HL-60/S4 treated with retinoic acid at 250 ng/mL for 4 days and 3 days (cell line): ENCODE results near the gene DCAF15.

Source experiments
- in situ Hi-C: fragments of 300-500 bp; cut with MboI; formaldehyde crosslinking; loops from 2 replicates; pipeline ENCODE4 v1.7.0; 2022; ENCODE audit warnings: low sequenced_read_pairs

The DCAF15 gene

DNA sequence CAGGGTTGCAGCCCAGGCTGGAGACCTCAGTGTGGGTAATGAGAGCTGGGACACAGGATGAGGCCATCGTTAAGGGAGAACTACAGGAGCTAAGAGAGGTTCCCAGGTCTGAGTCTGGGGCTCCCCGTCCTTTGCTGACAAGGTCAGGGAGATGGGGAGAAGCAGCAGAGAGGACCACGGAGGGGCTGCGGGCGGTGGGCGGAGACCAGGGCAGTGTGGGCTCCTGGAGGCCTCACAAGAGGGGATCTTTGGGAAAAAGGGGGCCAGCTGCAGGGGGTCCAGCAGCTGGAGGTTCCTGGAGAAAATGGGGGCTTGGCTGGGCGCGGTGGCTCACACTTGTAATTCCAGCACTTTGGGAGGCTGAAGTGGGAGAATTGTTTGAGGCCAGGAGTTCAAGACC, 37.8 kb downstream of the DCAF15 start:
- in situ Hi-C loops = no loop called here

DNA sequence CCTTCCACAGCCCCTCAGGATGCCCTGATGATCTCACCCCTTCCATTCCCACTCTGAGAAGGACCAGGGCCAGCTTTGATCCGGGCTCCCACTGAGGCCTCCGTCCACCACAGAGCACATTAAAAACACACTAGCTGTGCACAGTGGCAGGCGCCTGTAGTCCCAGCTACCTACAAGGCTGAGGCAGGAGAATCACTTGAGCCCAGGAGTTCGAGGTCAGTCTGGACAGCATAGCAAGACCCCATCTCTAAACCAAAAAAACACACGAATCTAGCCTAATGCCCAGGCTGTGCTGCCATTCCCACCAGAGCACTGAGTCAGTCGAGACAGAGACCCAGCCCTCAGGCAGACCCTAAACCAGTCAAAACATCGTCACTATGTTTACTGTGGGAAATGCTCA, 39.7 kb downstream of the DCAF15 start:
- in situ Hi-C loops = no loop called here

DNA sequence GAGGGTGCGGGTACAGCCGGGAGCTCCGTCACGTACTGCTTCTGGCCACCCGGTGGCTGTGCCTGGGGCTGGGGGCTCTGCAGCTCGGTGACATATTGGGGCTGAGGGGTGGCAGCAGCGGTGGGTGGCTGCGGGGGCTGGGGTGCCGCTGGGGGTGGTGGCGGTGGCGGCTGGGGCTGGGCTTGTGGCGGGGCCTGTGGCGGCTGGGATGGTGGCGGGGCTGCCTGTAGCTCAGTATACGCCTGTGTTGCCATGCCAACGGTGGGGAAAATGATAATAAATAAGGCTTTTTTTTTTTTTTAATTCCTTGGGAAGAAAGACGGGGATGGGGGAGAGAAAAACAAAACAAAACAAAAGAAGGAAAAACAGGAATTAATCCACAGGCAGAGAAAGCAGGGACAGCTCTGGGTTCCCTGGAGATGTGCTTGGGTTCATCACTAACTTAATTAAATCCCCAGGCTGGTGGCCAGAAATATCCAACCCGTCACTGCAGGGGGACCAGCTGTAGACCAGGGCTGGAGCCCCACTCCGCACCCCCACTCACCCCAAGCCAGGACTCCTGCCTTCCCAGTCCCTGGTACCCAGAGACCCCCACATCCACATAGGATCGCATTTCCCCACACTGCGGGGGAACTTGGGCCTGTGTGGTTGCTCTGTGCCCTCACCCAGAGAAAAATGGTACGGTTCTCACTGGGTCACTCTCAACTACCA, 41.4 kb downstream of the DCAF15 start:
- in situ Hi-C loops = no loop called here

DNA sequence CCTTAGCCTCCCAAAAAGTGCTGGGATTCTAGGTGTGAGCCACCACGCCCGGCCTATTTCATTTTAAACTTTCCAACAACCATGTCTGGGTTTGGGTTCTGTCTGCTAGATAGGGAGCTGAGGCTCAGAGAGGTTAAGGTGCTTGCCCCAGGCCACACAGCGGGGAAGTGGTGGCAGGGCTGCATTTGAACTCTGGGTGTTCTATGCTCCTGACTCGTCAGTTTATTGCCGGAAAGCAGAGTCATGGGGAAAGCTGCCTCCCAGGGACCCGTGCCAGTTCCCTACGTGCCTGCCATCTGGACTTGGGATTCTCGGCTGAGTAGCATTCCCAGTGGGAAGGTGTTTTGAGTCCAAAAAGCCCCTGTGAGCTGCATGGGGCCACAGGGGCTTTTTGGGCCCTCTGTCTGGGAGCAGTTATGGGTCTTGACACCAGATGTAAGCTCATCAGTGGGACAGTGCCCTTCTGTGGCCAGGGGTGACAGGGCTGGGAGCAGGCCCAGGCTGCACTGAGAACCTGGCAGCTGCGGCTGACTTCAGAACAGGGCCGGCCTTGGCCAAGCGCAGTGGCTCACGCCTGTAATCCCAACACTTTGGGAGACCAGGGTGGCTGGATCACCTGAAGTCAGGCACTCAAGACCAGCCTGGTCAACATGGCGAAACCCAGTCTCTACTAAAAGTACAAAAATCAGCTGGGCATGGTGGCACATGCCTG, 42.9 kb downstream of the DCAF15 start:
- in situ Hi-C loops = no loop called here

DNA sequence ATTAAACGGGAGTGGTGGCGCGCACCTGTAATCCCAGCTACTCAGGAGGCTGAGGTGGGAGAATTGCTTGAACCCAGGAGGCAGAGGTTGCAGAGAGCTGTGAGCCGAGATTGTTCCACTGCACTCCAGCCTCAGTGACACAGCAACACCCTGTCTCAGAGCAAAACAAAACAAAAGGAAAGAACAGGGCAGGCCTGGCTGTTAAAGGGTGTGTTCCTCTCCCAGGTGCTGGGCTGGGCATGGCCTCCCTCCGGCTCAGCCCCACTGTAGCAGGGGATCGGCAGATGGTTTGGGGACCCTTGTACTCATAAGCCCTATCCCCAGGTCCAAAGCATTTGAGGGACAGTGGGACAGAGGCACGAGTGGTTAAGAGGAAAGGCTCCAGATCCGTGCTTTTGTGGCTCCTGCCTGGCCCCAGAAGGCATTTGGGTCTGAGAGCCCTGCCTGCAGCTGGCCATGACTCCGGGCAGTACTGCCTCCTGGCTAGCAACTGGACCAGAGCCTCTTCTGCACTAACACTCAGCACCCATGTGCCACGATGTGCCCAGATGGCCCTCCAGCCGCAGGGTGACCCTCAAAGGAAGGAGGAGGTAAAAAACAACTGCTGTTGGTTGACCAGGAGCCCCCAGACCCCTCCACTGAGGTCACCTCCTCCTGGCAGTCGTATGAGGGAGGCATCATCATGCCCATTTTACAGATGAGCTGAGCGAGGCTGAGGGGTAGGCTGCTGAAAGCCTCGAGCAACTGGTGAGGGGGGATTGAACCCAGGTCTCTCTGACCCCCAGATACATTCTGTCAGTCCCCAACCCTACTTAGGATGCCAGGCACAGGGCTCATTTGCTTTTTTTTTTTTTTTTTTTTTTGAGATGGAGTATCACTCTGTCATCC, 43.8 kb downstream of the DCAF15 start:
- in situ Hi-C loops = no loop called here

DNA sequence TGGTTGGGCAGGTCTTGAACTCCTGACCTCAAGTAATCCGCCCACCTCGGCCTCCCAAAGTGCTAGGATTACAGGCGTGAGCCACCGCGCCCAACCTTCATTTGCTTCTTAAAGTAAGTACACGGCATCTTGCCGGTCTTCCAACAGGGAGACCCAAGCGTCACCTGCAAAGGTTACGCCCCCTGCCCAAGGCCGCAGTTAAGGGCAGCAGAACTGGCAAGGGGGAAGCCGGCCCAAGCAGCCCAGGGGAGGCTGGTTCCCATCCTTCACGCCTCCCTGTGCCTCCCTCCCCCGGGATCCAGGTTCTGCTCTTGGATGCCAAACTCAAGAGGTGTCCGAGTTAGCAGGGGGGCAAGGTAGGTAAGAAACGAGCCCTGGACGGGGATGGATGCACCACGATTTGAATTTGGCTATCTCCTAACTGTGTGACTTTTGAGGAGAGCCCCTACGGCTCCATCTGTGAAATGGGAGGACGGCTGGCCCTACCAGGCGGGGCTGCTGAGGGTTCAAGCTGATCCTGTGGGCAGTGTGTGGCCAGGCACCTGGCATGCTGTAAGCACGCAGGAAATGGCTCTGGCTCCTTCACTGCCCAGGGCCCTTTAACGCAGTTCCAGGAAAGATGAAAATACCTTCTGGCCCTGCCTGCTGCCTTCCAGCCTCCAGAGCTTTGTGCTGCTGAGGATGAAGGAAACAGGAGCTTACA, 44.8 kb downstream of the DCAF15 start:
- in situ Hi-C loops = no loop called here

DNA sequence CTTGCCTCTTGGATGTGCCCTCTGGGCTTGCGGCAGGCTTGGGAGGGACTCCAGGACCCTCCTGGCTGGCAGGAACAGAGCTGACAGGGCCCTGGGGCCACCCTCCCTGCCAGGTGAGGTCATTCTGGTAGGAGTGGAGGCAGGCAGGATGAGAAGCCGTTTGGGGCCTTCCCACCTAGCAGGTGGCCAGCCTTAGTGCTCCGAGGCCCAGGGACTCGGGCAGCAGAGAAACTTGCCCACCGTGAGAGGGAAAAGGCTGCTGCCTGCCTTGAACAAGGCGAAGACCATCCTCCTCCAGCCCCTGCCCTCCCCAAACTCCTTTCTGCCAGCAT, 45.3 kb downstream of the DCAF15 start:
- in situ Hi-C loops = no loop called here

DNA sequence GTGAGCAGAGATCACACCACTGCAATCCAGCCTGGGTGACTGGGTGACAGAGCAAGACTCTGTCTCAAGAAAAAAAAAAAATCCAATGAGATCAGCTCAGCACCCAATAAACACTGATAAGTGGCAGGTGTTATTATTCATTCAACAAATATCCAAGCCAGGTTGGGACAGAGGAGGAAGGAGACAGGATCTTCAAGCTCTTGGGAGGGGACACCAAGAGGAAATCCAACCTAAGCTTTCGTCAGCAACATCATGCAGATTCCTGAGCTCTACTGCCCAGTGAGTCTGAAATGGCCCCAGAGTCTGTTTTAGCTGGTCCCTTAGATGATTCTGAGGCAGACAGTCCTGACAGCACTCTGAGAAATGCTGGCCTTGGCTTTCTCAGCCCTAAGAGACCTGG, 46.1 kb downstream of the DCAF15 start:
- in situ Hi-C loops = no loop called here

DNA sequence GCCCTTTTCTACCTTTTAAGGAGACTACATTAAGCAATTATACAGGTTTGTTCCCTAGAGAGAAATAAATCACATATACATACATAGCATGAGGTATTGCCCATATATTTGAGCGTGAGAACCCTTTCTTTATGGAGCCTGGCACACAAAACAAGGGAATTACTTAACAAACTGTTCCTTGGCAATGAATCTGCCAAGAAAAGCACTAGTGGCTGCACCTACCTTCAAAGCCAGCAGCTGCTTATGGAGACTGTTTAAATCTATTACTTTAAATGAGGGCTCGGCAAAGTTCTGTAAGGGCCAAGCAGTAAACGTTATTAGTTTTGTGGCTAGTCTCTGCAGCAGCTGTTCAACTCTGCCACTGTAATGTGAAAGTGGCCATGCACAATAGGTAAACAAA, 46.8 kb downstream of the DCAF15 start:
- in situ Hi-C loops = no loop called here

DNA sequence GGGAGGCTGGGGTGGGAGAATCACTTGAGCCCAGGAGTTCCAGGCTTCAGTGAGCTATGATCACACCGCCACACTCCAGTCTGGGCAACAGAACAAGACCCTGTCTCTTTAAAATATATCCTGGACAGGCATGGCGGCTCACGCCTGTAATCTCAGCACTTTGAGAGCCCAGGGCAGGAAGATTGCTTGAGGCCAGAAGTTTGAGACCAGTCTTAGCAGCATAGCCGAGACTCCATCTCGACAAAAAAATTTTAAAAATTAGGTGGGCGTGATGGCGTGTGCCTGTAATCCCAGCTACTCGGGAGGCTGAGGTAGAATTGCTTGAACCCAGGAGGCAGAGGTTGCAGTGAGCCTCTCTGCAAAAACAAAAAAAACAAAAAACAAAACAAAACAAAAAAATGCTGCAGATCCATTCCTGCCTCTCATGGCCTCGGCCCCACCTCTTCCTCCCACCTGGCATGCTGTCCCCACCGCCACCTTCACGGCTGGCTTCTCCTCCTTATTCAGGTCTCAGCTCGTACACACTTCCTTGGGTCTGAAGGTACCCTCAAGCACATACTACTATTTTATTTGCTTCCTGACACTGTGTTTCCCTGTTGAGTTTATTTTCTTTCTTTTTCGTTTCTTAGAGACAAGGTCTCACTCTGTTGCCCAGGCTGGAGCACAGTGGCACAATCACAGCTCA, 48.5 kb downstream of the DCAF15 start:
- in situ Hi-C loops = no loop called here

DNA sequence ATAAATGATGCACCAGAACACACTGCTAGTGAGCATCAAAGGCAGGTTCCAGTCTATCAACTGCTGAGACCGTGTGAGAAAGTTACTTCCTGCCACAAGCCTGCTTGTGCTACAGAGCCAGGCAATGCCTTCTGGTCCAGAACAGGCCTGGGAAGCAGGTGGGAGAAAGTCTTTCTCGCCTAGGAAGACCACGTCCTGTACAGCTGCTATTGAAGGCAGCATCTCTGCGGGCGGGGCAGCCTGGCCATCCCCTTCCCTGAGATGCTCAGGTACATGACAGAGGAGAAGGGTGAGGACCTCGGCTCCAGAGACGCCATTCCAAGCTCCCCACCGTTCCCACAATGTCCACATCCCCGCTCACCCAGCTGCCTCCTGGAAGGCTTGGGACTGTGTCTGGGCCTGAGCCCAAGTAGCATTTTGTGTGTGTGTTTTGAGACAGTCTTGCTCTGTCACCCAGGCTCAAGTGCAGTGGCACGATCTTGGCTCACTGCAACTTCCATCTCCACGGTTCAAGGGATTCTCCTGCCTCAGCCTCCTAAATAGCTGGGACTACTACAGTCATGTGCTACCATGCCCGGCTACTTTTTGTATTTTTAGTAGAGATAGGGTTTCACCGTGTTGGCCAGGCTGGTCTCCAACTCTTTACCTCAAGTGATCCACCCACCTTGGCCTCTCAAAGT, 50.4 kb downstream of the DCAF15 start:
- in situ Hi-C loops = no loop called here

DNA sequence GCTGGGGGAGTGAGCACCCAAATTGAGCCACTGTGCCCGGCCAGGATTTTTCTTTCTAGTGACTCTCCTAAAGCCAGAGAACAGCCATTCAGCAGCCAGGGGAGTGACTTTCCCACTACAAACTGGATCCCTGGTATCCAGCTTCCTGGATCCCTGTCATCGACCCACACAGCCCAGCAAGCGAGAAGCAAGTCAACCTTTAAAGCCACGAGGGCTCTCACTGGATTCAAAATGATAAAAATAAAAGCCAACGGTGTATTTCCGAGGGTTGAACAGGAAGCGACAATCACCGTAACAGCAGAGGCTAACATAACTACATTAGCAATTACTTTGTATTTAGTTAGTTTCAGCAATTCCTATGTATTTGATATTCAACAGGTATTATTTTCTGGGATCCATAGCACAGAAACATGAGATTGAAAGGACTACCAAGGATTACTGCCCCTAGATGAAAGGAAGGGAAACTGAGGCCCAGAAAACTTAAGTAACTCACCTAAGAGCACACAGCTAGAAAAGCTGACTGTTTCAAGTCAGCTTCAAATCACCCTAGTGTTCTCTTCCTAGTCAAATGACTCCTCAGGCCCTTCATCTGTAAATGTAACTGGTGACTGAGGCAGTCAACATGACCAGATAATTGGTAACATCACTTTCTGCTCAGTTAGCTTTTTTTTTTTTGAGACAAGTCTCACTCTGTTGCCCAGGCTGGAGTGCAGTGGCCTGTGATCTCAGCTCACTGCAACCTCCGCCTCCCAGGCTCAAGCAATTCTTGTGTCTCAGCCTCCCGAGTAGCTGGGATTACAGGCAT, 51.1 kb downstream of the DCAF15 start:
- in situ Hi-C loops = no loop called here

DNA sequence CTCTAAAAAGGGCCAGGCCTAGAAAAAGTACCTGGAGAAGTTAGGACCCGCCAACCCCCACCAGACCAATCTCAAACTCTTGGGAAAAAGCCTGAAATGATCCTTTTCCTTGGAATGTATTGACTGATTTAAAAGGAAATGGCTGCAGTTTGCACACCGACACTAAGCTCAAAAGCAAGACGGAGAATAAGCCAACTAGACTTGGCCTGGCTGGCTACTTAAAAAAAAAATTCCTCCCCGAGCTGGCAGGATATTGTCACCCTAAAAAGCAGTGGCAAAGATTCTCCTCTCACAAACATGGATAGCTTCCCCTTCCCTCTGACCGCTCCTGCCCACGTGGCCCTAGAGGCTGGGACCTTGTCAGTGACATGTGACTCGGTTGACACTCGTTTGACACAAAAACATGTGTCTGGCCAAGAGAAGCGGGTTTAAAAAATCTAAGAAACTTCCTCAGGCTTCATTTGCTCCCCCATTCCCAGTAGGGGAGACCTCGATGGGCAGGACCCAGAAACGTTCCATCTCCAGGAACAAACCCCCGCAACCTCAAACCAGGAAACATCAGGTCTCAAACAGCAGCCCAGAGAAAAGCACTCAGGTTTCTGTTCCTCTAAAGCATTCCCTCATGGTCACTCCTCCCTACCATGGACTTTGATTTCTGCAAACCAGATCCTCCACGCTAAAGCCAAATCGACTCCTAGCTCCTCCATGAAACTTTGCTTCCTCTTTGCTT, 52.5 kb downstream of the DCAF15 start:
- in situ Hi-C loops = no loop called here

DNA sequence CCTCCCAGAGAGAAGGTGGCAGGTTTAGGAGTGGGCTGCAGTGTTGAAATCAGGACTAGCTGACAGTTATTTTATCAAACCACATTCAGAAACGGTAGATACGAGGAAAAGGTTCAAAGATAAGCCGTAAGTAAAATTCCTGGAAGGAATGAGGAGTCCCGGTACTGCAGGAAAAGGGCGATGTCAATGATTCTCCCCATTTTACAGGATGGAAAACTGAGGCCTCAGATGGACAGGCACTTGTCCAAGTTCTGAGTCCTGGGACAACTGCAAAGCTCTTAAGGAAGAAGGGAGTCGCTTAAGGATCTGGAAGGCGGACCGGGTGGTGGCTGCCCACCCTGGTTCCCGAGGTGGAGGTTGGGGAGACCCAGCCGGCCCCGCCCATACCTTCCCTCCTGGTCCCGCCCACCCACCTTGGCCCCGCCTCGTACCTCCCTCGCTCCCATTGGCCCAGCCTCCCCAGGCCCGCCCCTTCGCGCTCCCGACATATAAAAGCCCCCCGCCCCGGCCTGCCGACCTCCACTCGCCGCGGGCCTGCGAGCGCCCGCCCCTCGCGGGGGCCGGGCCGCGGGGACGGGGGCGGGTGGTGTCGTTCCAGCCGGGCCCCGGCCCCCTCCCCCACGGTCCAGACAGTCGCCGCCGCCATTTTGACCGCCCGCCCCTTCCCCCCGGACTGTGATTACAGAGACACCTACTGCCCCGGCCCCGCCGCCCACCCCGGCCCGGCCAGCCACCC, 53.2 kb downstream of the DCAF15 start:
- in situ Hi-C loops = no loop called here

DNA sequence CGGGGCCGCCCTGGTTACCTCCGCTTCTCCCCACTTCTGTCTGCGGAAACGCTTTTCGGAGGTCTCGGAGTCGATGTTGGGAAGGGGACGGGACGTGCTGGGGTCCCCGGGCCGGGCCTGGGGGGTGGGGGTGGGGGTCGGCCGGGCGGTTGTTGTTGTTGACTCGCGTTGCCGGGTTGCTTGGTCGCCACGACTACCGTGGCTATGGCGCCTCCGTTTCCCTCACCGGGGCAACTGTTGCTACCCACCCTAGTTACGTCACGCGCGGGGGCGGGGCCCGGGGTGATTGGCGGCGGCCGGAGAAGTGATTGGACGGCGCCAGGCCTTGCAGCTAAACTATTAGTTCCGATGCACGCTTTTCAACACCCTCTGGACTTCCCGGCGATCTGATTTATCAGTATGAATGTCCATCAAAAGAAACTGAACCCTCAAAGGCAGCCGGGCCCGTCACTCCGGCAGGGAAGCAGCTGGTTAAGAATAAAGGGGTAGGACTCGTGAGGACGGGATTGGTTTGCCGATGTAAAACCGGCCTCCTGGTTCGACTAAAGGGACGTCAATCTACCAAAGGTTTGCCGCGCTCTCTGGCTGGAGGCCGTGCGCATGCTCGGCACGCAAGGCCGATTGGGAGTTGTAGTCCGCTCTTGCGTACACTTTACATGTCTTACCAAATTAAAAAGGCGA, 53.9 kb downstream of the DCAF15 start, which contains the start of gene RFX1:
TSS of gene RFX1 (minus strand) at position 236 of the 681 bp plus-strand sequence. CDS start 12,477 bp downstream, outside the sequence.
- in situ Hi-C loops = no loop called here

DNA sequence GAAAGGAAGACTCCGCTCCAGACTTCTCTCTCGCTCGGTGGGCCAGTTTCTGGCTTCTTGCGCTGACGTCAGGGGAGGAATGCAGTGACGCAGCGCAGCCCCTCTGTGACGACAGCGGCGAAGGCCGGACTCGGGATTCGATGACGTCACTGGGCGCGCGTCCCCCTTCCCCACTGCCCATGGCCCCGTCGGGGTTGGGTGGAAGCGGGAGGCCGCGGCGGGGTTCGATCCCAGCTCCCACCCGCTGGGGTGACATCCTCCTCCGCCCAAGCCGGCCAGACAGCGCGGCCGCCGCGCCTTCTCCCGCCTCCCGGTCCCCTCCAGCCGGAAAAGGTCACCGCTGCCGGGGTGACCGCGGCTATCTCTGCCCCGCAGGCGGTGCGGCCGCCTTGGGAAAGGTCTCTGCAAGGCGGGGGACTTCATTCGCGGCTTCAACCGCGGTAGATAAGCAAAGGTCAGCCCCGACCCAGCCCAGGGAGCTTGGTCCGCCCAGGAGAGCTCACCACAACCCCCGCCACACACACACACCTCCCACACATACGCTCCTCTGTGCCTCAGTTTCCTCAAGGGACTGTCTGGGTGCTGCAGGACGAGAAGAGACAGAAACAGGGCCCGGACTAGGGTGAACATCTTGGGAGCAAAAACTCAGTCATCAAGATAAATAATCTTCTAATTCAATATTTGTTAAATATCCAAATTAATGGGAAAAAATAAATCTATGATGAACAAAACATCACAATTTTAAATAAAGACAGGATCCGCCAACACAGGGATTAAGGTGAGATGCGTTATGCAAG, 54.7 kb downstream of the DCAF15 start:
- in situ Hi-C loops = no loop called here
